Stimulated activated CD4-positive, alpha-beta T cell treated with anti-CD3 and anti-CD28 coated beads, Interleukin-1b, Interleukin-23, amount 100 ng/mL, for 4 hours (primary cell): ENCODE data around the gene SLC25A34.

Experiments
- DNase-seq, 2 donors: peaks; one replicate each; pipeline ENCODE4 v3.0.0-alpha.2; 2020; ENCODE audit warnings: low read depth in 2 of 2

The SLC25A34 gene

GRCh38 chr1:15733218-15733725, 2.8 kb upstream of the SLC25A34 start:
- no peak for DNase-seq

- DNase-seq = no peak
Measured at GRCh38 chr1:15733726-15734226, 2.3 kb upstream of the SLC25A34 start.

DNA sequence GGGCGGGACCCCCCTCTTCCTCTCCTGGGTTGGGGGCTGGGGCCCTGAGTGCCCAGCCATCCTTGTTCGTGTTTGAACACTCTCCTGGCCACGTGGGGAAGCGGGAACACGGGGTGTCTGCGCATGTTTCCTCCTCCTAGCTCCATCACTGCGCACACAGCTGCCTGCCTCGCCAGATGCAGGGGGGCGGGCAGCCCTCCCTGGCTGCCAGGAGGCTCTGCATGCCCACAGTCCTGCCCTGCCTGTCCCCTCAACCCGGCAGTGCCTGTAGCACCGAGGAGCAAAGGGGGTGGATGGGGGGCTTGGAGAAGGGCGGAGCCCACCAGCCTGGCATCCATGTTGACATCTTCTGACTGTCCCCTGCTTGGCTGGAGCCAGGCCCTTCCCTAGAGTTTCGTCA, 1.8 kb upstream of the SLC25A34 start:
- DNase-seq = no peak

DNA sequence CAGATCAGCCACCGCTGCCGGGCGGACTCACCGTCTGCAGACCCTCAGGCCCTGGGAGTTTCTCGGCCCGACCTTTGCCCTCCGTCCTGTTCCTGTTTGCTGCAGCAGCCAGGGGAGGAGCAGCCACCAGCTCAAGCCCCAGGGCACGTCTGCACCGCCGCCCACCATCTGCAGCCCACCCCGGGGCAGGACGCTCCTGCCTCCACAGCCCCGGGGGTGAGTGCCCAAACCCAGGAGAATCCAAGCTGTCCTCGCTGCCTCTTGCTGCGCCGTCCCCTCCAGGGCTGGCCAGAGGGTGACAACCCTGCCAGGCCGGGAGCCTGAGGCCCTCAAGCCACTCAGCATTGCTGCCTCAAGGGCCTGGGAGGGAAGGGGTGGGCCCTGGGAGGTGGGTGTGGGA, 1.2 kb upstream of the SLC25A34 start:
- no peak for DNase-seq

GRCh38 chr1:15735304-15736037, 587 bp upstream of the SLC25A34 start:
- no peak for DNase-seq

DNA sequence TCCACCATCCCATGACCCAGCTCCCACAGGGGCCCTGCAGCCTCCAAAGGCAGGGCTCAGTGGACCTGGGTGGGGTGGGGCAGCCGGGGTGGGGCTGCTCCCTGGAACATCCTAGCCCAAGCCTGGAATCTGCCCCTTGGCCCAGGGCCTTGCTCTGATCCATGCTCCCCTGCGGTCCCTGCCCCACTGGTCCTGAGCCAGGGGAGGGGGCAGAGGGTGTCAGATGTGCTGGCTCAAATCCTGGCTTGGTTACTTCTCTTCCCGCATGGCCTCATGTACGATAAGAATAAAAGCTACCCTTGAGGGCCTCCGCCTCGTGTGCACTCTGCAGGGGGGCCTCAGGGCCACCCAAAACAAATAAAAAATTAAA, 819 bp downstream of the SLC25A34 start:
- DNase-seq = no peak

DNA sequence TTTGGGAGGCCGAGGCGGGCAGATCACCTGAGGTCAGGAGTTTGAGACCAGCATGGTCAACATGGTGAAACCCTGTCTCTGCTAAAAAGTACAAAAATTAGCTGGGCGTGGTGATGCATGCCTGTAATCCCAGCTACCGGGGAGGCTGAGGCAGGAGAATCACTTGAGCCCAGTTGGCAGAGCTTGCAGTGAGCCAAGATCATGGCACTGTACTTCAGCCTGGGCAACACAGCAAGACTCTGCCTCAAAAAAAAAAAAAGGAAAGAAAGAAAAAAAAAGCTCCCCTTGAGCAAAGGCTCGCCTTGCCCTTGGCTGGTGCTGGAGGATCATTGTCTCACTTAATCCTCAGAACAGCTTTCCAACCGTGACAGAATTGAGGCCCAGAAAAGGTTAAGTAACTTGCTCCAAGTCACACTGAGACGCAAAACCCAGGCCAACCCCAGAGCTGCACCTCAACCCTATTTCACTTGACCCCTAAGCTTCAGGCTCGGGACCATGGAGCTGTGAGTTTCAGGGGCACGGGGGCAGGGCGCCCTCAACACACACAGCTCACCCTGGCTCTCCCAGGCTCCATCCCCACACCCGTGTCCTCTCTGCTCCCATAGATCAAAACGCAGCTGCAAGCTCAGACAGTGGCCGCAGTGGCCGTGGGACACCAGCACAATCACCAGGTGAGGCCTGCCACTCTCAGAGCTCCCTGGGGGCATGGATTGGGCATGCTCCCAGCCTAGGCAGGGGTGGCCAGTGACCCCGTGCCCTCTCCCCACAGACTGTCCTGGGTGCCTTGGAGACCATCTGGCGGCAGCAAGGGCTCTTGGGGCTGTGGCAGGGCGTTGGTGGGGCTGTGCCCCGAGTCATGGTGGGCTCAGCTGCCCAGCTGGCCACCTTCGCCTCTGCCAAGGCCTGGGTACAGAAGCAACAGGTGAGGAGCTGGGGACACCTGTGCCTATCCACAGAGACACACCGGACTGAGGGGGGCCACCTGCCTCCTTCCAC, 1.6 kb downstream of the SLC25A34 start:
- DNase-seq = no peak

DNA sequence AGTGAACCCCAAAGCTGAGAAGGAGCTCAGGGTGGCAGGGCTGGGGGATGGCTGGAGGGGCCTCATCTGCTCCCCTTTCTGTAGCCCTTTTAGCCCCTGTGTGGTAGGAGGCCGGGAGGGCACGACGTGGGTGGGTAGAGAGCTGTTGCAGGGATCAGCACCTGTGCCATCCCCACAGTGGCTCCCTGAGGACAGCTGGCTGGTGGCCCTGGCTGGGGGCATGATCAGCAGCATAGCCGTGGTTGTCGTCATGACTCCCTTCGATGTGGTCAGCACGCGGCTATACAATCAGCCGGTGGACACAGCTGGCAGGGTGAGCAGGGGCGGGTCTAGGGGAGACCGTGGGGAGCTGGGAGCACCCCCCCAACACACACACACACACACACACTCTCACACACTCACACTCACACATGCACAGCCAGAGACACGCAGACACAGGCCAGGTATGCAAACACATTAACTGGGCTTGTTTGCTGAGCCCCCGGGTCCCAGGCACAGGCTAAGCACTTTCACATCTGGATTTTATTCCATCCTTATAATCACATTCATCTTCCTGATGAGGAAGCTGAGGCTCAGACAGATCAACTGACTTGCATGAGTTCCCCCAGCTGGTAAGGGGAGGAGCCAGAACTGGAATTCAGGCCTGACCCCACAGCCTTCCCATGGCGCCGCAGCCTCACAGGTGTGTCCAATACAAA, 2.5 kb downstream of the SLC25A34 start:
- DNase-seq = no peak

DNA sequence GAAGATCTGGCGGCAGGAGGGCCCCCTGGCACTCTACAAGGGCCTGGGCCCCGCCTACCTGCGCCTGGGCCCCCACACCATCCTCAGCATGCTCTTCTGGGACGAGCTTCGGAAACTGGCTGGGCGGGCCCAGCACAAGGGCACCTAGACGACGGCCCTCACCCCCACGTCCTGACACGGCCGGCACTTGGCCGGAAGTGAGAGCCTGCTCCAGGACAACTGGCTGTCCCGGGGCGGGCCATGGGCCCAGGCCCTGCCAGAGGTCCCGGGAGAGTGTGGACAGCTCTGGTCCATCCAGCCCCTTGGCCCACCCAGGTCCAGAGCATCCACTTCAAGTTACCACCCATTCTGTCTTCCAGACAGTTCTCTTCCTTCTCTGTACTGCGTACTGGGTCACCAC, 3.2 kb downstream of the SLC25A34 start:
- no peak for DNase-seq

- no peak for DNase-seq
Measured at GRCh38 chr1:15739745-15740144, 3.7 kb downstream of the SLC25A34 start.

GRCh38 chr1:15740924-15741850, 5.1 kb downstream of the SLC25A34 start:
- DNase-seq = peak; percentile 48 to 57

GRCh38 chr1:15742339-15742801, 6.3 kb downstream of the SLC25A34 start, which contains the start of gene TMEM82:
Gene TMEM82, plus strand, starts transcription at chr1:15742499. Its CDS starts 61 bp downstream, at chr1:15742560.
- no peak for DNase-seq

DNA sequence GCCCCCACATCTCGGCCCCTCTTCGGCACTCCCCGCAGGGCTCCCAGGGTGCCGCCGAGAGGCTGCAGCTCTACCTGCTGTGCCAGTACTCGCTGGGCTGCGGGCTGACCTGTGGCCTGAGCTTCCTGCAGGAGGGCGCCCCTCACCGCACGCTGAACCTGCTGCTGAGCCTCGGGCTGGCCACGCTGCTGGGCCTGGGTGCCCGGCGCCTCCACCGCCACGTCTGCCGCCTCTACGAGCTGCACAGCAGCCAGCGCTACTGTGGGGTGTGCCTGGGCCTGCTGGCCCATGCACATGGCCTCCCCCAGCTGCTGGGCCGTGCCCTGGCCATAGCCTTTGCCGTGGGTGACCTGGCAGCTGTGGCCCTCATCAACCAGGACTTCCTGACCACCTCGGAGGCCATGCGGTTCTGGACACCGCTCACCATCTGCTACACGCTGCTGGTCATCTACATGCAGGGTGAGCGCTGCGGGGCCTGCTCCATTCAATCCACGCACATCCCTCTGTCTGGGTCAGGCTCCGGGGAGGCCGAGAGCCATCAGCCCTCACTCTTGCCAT, 8.1 kb downstream of the SLC25A34 start:
- DNase-seq = no peak

- no peak for DNase-seq
Measured at GRCh38 chr1:15747378-15747777, 11.3 kb downstream of the SLC25A34 start.

DNA sequence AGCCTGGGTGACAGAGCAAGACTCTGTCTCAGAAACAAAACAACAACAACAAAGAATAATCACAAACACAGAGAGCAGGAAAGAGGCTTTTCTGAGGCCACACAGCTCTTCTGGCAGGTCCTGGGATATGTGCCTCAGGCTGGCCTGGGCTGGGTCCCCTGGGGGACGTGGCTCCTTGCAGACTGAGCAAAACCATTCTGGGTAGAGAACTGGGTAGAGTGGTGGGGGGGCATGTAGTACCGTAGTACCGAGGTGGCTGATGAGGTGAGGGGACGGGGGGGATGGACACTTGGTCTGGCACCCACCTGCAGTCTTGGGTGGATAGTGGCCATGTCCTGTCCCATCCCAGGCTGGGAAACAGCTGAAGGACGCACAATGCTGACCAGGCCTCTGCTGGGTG, 12.2 kb downstream of the SLC25A34 start:
- no peak for DNase-seq

DNA sequence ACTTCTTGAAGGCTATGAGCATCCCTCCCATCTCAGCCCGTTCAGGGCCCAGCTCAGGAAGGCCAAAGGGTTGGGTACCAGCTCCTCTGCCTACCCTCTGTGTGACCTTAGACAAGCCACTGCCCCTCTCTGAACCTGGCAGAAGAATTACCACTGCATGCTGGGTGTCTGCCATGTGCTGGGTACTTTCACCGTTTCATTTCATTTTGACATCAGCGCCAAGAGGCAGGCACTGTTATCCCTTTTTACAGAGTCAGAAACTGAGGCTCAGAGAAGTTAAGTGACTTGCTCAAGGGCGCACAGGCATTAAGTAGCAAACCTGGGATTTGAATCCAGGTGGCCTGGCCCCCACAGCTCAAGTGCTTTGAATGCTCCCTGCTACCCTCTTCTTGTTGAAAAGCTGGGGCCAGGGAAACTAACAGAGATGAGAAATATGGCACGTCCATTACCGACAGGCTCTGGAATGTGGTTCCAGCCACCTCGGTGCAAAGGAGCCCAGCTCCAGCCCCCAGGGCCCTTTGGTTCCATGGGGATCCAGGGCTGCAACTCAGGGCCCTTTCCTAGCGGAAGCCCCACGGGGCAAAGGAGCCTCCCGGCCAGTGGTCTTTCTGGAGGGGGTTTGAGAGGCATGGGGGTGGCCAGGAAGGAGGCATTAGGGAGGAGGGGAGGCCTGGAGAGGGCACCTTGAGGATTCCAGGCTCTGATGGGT, 12.8 kb downstream of the SLC25A34 start:
- no peak for DNase-seq

DNA sequence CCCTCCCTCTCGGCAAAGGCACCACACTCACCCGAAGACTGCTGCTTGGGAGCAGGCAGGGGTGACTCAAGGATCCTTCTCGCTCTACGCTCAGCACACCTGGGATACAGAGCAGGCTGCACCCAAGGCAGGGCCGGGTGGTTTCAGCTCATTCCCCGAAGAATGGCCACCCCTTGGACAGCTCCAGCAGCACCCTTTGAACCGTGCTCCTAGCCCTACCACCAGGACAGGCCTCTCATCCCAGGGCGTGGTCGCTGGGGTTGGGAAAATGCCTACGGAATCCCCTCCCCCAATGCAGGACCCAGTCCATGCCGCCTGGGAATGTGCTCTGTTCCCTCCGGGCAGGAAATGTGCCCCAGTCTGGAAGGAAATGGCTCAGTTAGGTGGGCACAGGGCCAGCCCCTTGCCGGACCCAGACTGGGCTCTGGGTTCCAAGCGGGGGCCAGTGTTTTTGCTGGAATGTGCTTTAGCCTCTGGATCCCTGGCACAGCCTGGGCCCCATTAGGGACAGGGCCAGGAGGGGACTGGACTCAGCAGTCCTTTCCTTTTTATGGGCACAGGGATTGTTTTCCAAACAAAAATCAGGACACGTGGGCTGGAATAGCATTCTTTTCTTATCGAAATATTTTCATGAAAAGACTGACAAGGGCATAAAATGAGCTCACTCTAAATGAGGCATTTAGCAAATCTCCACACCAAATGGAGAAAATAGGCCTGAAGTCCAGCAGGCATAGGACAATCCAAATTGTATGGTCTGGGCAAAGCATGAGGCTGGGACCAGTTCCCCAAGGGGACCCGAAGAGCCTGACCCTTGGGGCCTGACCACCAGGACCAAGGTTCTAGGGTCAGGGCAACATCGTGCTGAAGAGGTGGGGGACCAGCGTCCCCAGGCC, 13.6 kb downstream of the SLC25A34 start:
- no peak for DNase-seq

DNA sequence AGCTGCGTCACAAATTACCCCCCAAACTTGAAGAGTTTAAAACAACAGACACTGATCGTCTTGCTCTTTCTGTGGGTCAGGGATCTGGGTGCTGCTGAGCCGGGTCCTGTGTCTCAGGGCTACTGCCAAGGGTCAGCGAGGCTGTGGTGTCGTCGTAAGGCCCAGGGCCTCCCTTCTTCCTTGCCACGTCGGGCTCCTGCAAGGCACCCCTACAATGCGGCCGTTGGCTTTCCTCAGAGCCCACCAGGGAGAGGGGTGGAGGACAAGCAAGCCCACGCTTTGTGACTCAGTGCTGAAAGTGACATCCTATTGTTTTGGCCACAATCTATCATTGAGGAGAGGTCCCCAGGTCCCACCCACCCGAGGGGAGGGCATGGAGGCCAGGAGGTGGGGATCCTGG, 14.9 kb downstream of the SLC25A34 start:
- no peak for DNase-seq

GRCh38 chr1:15751717-15752116, 15.7 kb downstream of the SLC25A34 start:
- no peak for DNase-seq
